ENCODE results near the gene ZNF672. TPM values are rescaled to one million over a fixed set of nuclear protein-coding genes. Genes with fewer than 3 reads are reported as not detected.
"Not testable (repeated sequence)": the region's sequence is repeated elsewhere in the genome, so short reads cannot be mapped to it uniquely, and the experiment has no call there.

ZNF672 gene
- total RNA-seq, 1 donor from 2014 or later, result 20.6 TPM

DNA sequence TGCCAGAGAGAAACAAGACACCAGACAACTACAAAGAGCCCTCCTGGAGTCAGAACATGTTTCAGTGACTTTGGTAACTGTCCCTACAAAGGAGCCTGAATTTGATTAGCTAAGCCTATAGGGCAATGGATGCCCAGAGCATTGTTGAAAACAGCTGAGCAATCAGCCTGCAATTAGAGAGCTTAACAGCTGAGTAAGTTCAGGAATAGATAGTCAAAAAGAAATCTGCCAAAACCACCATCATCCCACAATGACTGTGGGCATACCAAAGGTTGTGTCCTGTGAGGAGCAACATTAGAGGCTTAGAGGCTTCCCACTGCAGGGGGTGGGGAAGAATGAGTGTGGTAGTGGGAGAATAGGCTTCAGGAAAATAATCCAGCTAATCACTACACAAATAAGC is 44.4 kb upstream of the ZNF672 start:
- TF ChIP-seq CTCF (IDR thresholded peaks at IDR 0.05; ENCODE audit: insufficient read depth, low read depth, low read length) (no peak), EZH2 (IDR thresholded peaks at IDR 0.05; ENCODE audit: insufficient read depth, low read length) (no peak)
- Mint-ChIP-seq H3K9me3 (ENCODE audit: unreplicated experiment) (peaks cover 2% of the 10 kb centered on the region), H3K36me3 (ENCODE audit: low read depth, unreplicated experiment) (no peaks in the 10 kb centered on the region), H3K4me1 (ENCODE audit: low read depth, unreplicated experiment) (no peaks in the 10 kb centered on the region), H3K27me3 (ENCODE audit: low read depth, unreplicated experiment) (peaks cover 3% of the 10 kb centered on the region), H3K27ac (ENCODE audit: unreplicated experiment) (no peak overlapping the region), H3K4me3 (ENCODE audit: unreplicated experiment) (no peak overlapping the region)
- Histone ChIP-seq H3K4me1 (ENCODE audit: insufficient read depth, low read length) (no peaks in the 10 kb centered on the region), H3K9me3 (ENCODE audit: insufficient read depth, low read depth, low read length) (no peaks in the 10 kb centered on the region), H3K27ac (ENCODE audit: low read depth, low read length) (no peak overlapping the region), H3K4me3 (ENCODE audit: insufficient read depth, low read depth, low read length) (no peak overlapping the region), H3K9ac (ENCODE audit: low read length) (no peak overlapping the region), H3K79me2 (ENCODE audit: insufficient read depth, low read length) (no peaks in the 10 kb centered on the region), H2AFZ (ENCODE audit: low read depth, low read length) (no peak overlapping the region), H3K4me2 (ENCODE audit: low read length) (no peak overlapping the region), H3K36me3 (ENCODE audit: insufficient read depth, low read length) (no peaks in the 10 kb centered on the region), H4K20me1 (ENCODE audit: insufficient read depth, low read length) (no peaks in the 10 kb centered on the region), H3K27me3 (ENCODE audit: insufficient read depth, low read length) (no peaks in the 10 kb centered on the region)
- DNase-seq (ENCODE audit: low read depth), result no peak
- FAIRE-seq, result no peak

GRCh38 chr1:248794663-248795062 is 43.4 kb upstream of the ZNF672 start:
- H3K9me3 Mint-ChIP-seq (ENCODE audit: unreplicated experiment); H3K36me3 Mint-ChIP-seq (ENCODE audit: low read depth, unreplicated experiment): not testable (repeated sequence)

GRCh38 chr1:248798791-248799190 is 39.2 kb upstream of the ZNF672 start:
- no peak overlapping the region for H3K4me2 ChIP-seq (ENCODE audit: low read length)
- H3K4me3 ChIP-seq (ENCODE audit: insufficient read depth, low read depth, low read length), result no peak overlapping the region
- Mint-ChIP-seq H3K27me3 (ENCODE audit: low read depth, unreplicated experiment) (peaks cover 3% of the 10 kb centered on the region), H3K4me3 (ENCODE audit: unreplicated experiment) (no peak overlapping the region), H3K36me3 (ENCODE audit: low read depth, unreplicated experiment) (no peaks in the 10 kb centered on the region), H3K27ac (ENCODE audit: unreplicated experiment) (no peak overlapping the region), H3K4me1 (ENCODE audit: low read depth, unreplicated experiment) (no peaks in the 10 kb centered on the region), H3K9me3 (ENCODE audit: unreplicated experiment) (peaks cover 5% of the 10 kb centered on the region)
- no peaks in the 10 kb centered on the region for H3K79me2 ChIP-seq (ENCODE audit: insufficient read depth, low read length)
- H3K9ac ChIP-seq (ENCODE audit: low read length), result no peak overlapping the region
- no peak for FAIRE-seq
- H4K20me1 ChIP-seq (ENCODE audit: insufficient read depth, low read length), result no peaks in the 10 kb centered on the region
- TF ChIP-seq CTCF (IDR thresholded peaks at IDR 0.05; ENCODE audit: insufficient read depth, low read depth, low read length) (no peak), EZH2 (IDR thresholded peaks at IDR 0.05; ENCODE audit: insufficient read depth, low read length) (no peak)
- H2AFZ ChIP-seq (ENCODE audit: low read depth, low read length), result no peak overlapping the region
- H3K36me3 ChIP-seq (ENCODE audit: insufficient read depth, low read length), result no peaks in the 10 kb centered on the region
- no peaks in the 10 kb centered on the region for H3K4me1 ChIP-seq (ENCODE audit: insufficient read depth, low read length)
- H3K9me3 ChIP-seq (ENCODE audit: insufficient read depth, low read depth, low read length), result no peaks in the 10 kb centered on the region
- H3K27me3 ChIP-seq (ENCODE audit: insufficient read depth, low read length), result no peaks in the 10 kb centered on the region
- no peak for DNase-seq (ENCODE audit: low read depth)
- no peak overlapping the region for H3K27ac ChIP-seq (ENCODE audit: low read depth, low read length)

More at GRCh38 chr1:248794663-248795062, 43.4 kb upstream of the ZNF672 start:
- H3K79me2 ChIP-seq (ENCODE audit: insufficient read depth, low read length); H3K27me3 ChIP-seq (ENCODE audit: insufficient read depth, low read length); H2AFZ ChIP-seq (ENCODE audit: low read depth, low read length); H3K4me1 ChIP-seq (ENCODE audit: insufficient read depth, low read length); H3K4me1 Mint-ChIP-seq (ENCODE audit: low read depth, unreplicated experiment); H3K9ac ChIP-seq (ENCODE audit: low read length); H3K27me3 Mint-ChIP-seq (ENCODE audit: low read depth, unreplicated experiment); FAIRE-seq; H3K36me3 ChIP-seq (ENCODE audit: insufficient read depth, low read length); H4K20me1 ChIP-seq (ENCODE audit: insufficient read depth, low read length); H3K4me3 ChIP-seq (ENCODE audit: insufficient read depth, low read depth, low read length); H3K27ac Mint-ChIP-seq (ENCODE audit: unreplicated experiment); H3K4me2 ChIP-seq (ENCODE audit: low read length); H3K4me3 Mint-ChIP-seq (ENCODE audit: unreplicated experiment); DNase-seq (ENCODE audit: low read depth); H3K9me3 ChIP-seq (ENCODE audit: insufficient read depth, low read depth, low read length); H3K27ac ChIP-seq (ENCODE audit: low read depth, low read length): not testable (repeated sequence)

All from astrocyte (in vitro differentiated cells and primary cell).